CD4-positive, alpha-beta memory T cell (primary cell): ENCODE measurements around the gene CRACR2B. TPM values are rescaled to one million over a fixed set of nuclear protein-coding genes. Genes with fewer than 3 reads are reported as not detected.

Source experiments
- CTCF ChIA-PET: fragments of 350-600 bp; sonication (Branson Sonifier 250); formaldehyde crosslinking; loops from one replicate; lab custom pipeline; 2021; ENCODE audit warnings: inconsistent platforms; ENCODE audit not compliant: partially characterized antibody; lab: Charles Lee
- POLR2A ChIA-PET: fragments of 350-600 bp; sonication (Branson Sonifier 250); formaldehyde crosslinking; loops from one replicate; lab custom pipeline; 2021; ENCODE audit not compliant: partially characterized antibody; lab: Charles Lee
- DNase-seq, 5 donors: peaks; one replicate each; pipeline versions ENCODE4 v3.0.0 to v3.0.0-alpha.2; 2020 to 2022; ENCODE audit warnings: mixed read lengths in 1 of 5
- H3K27ac ChIP-seq: one replicate; pipeline ENCODE4 v1.7.0; 2013; ENCODE audit warnings: low read depth, low read length
- H3K27me3 ChIP-seq: 2 replicates; pipeline ENCODE4 v1.7.0; 2013; ENCODE audit warnings: mild to moderate bottlenecking, low read length, moderate library complexity; ENCODE audit not compliant: insufficient read depth
- H3K36me3 ChIP-seq: 2 replicates; pipeline ENCODE4 v1.7.0; 2013; ENCODE audit warnings: mild to moderate bottlenecking, low read length, moderate library complexity; ENCODE audit not compliant: insufficient read depth
- H3K4me1 ChIP-seq: 2 replicates; pipeline ENCODE4 v1.7.0; 2013; ENCODE audit warnings: mild to moderate bottlenecking, low read length, moderate library complexity; ENCODE audit not compliant: insufficient read depth
- H3K4me3 ChIP-seq, 2 donors: one replicate each; pipeline ENCODE4 v1.7.0; 2013; ENCODE audit warnings: low read length in 2 of 2, mild to moderate bottlenecking in 1 of 2
- H3K9me3 ChIP-seq, 2 donors: one replicate each; pipeline ENCODE4 v1.7.0; 2013; ENCODE audit warnings: low read length in 2 of 2, control low read depth in 1 of 2; ENCODE audit not compliant: control insufficient read depth in 1 of 2
- H3K27ac Mint-ChIP-seq, 7 donors: one replicate each; pipeline ENCODE4 v1.8.0; 2020 to 2021; ENCODE audit warnings: mixed read lengths in 7 of 7, mild to moderate bottlenecking in 6 of 7, inconsistent platforms in 3 of 7, moderate library complexity in 3 of 7
- H3K27me3 Mint-ChIP-seq, 2 donors: one replicate each; pipeline ENCODE4 v1.8.0; 2020 to 2021; ENCODE audit warnings: mixed read lengths in 2 of 2
- H3K36me3 Mint-ChIP-seq, 2 donors: one replicate each; pipeline ENCODE4 v1.8.0; 2020 to 2021; ENCODE audit warnings: mixed read lengths in 2 of 2, inconsistent platforms in 1 of 2, mild to moderate bottlenecking in 1 of 2
- H3K4me1 Mint-ChIP-seq, 4 donors: one replicate each; pipeline ENCODE4 v1.8.0; 2020 to 2021; ENCODE audit warnings: mixed read lengths in 4 of 4, mild to moderate bottlenecking in 1 of 4
- H3K4me3 Mint-ChIP-seq, 8 donors: one replicate each; pipeline ENCODE4 v1.8.0; 2020 to 2021; ENCODE audit warnings: mixed read lengths in 8 of 8, mild to moderate bottlenecking in 7 of 8, moderate library complexity in 6 of 8, inconsistent platforms in 3 of 8
- H3K9me3 Mint-ChIP-seq, 8 donors: one replicate each; pipeline ENCODE4 v1.8.0; 2020 to 2021; ENCODE audit warnings: mixed read lengths in 8 of 8, mild to moderate bottlenecking in 5 of 8, inconsistent platforms in 3 of 8, moderate library complexity in 1 of 8
- intact Hi-C: fragments of 100-400 bp; cut with micrococcal nuclease; formaldehyde crosslinking; loops from one replicate; pipeline ENCODE4 v1.15.1; 2023
- polyA plus RNA-seq, 2 donors: library from polyadenylated mRNA; unstranded; fragments of 300-500 nt; fragmentation: Illumina TruSeq; gene quantifications; one replicate each; pipeline ENCODE4 v1.2.3, GENCODE V29; 2021
- total RNA-seq, 2 experiments: library from RNA; stranded (reverse); gene quantifications; one replicate each; pipeline ENCODE4 v1.2.3, GENCODE V29; 2021

CRACR2B gene
- total RNA-seq (under 1 TPM in 1 of 2 experiments, not detected in 1; 0.55 TPM), polyA plus RNA-seq (not detected)

- H3K27me3 Mint-ChIP-seq: peaks cover 9 to 19% of the 10 kb centered on the region in 2 donors
- H3K27ac ChIP-seq: no peak within 1 kb of the TSS
- peaks cover 5 to 38% (median 22%) of the 10 kb centered on the region in 4 donors for H3K4me1 Mint-ChIP-seq
- no peaks in the 10 kb centered on the region for H3K9me3 Mint-ChIP-seq
- H3K36me3 ChIP-seq: peaks cover 5% of the 10 kb centered on the region
- peaks cover 3% of the 10 kb centered on the region for H3K27me3 ChIP-seq
- H3K36me3 Mint-ChIP-seq: peaks cover 8 to 9% of the 10 kb centered on the region in 2 donors
- H3K4me3 ChIP-seq: peak within 1 kb of the TSS in 1 of 2 donors; percentile 35
- H3K4me3 Mint-ChIP-seq: peak within 1 kb of the TSS; percentile 66 to 80 (median 75)
- DNase-seq: no peak
- ChIA-PET POLR2A (interaction anchor here (0.8 to 2.4 kb wide), 4 partner anchors 10 to 122 kb away, joined by 3 to 7 read pairs (median 4); partner anchors contain the start of genes EPS8L2 and RPLP2), CTCF (no interaction called here)
- intact Hi-C loops: no loop called here
- H3K9me3 ChIP-seq: no peaks in the 10 kb centered on the region
- peaks cover 53% of the 10 kb centered on the region for H3K4me1 ChIP-seq
- H3K27ac Mint-ChIP-seq: peak within 1 kb of the TSS in 2 of 7 donors; percentile 36 to 42
Observed at GRCh38 chr11:827897-828192, at the start of gene CRACR2B. Gene CRACR2B (plus strand): TSS chr11:827919. CDS start chr11:828608, 689 bp downstream.

GRCh38 chr11:778976-779954, 48.5 kb upstream of the CRACR2B start:
- CTCF ChIA-PET: no interaction called here
- H3K36me3 Mint-ChIP-seq: peaks cover 0 to 5% of the 10 kb centered on the region in 2 donors

GRCh38 chr11:779955-780532, 47.7 kb upstream of the CRACR2B start:
- DNase-seq: no peak
- POLR2A ChIA-PET: no interaction called here

More at GRCh38 chr11:778976-779954, 48.5 kb upstream of the CRACR2B start:
- H3K4me3 Mint-ChIP-seq: peak overlapping the region in 5 of 8 donors; percentile 9 to 63 (median 43)
- H3K27me3 Mint-ChIP-seq: no peaks in the 10 kb centered on the region
- Histone ChIP-seq H3K4me3 (no peak overlapping the region), H3K27me3 (no peaks in the 10 kb centered on the region), H3K27ac (no peak overlapping the region), H3K9me3 (no peaks in the 10 kb centered on the region), H3K36me3 (no peaks in the 10 kb centered on the region), H3K4me1 (peaks cover 32% of the 10 kb centered on the region)
- POLR2A ChIA-PET: interaction anchor here (0.6 to 3.6 kb wide), 2 partner anchors 17 to 32 kb away, joined by 3 to 23 read pairs; partner anchors contain the start of genes SLC25A22 and TALDO1
- intact Hi-C loops: no loop called here
- H3K4me1 Mint-ChIP-seq: peaks cover 2 to 36% (median 9%) of the 10 kb centered on the region in 4 donors
- peaks cover 0 to 2% (median 0%) of the 10 kb centered on the region in 8 donors for H3K9me3 Mint-ChIP-seq
- peak overlapping the region in 3 of 7 donors; percentile 30 to 60 (median 41) for H3K27ac Mint-ChIP-seq
- no peak for DNase-seq

GRCh38 chr11:782264-783174, 45.2 kb upstream of the CRACR2B start:
- Mint-ChIP-seq H3K4me3 (no peak overlapping the region), H3K36me3 (peaks cover 0 to 3% of the 10 kb centered on the region in 2 donors), H3K9me3 (peaks cover 0 to 2% (median 0%) of the 10 kb centered on the region in 8 donors), H3K4me1 (peaks cover 0 to 12% (median 5%) of the 10 kb centered on the region in 4 donors), H3K27me3 (no peaks in the 10 kb centered on the region), H3K27ac (no peak overlapping the region)
- POLR2A ChIA-PET: no interaction called here
- intact Hi-C loops: no loop called here
- peaks cover 12% of the 10 kb centered on the region for H3K4me1 ChIP-seq
- no peaks in the 10 kb centered on the region for H3K9me3 ChIP-seq
- CTCF ChIA-PET: interaction anchor here (2.4 to 3.6 kb wide), 2 partner anchors 10 to 14 kb away, joined by 6 to 9 read pairs; no protein-coding TSS in a partner anchor
- no peak overlapping the region for H3K27ac ChIP-seq
- H3K27me3 ChIP-seq: no peaks in the 10 kb centered on the region
- H3K4me3 ChIP-seq: no peak overlapping the region
- no peaks in the 10 kb centered on the region for H3K36me3 ChIP-seq
- DNase-seq: peak in 1 of 5 donors; percentile 22

More at GRCh38 chr11:779955-780532, 47.7 kb upstream of the CRACR2B start:
- Mint-ChIP-seq H3K4me3 (peak overlapping the region in 2 of 8 donors; percentile 17 to 43), H3K36me3 (peaks cover 0 to 7% of the 10 kb centered on the region in 2 donors), H3K4me1 (peaks cover 1 to 29% (median 9%) of the 10 kb centered on the region in 4 donors), H3K9me3 (peaks cover 0 to 2% (median 0%) of the 10 kb centered on the region in 8 donors), H3K27ac (no peak overlapping the region), H3K27me3 (no peaks in the 10 kb centered on the region)
- Histone ChIP-seq H3K36me3 (no peaks in the 10 kb centered on the region), H3K27me3 (no peaks in the 10 kb centered on the region), H3K4me3 (no peak overlapping the region), H3K27ac (no peak overlapping the region), H3K9me3 (no peaks in the 10 kb centered on the region), H3K4me1 (peaks cover 29% of the 10 kb centered on the region)
- intact Hi-C loops: no loop called here
- CTCF ChIA-PET: no interaction called here

- Histone ChIP-seq H3K4me1 (peaks cover 4% of the 10 kb centered on the region), H3K4me3 (no peak overlapping the region), H3K27me3 (no peaks in the 10 kb centered on the region), H3K36me3 (no peaks in the 10 kb centered on the region), H3K9me3 (no peaks in the 10 kb centered on the region), H3K27ac (no peak overlapping the region)
- POLR2A ChIA-PET: interaction anchor here (1.1 kb wide), 1 partner anchor 37 kb away, joined by 3 read pairs; no protein-coding TSS in a partner anchor
- H3K4me1 Mint-ChIP-seq: peaks cover 2 to 6% (median 4%) of the 10 kb centered on the region in 4 donors
- H3K9me3 Mint-ChIP-seq: peaks cover 0 to 2% (median 0%) of the 10 kb centered on the region in 8 donors
- DNase-seq: peak in 2 of 5 donors; percentile 22 to 27
- H3K36me3 Mint-ChIP-seq: peaks cover 0 to 3% of the 10 kb centered on the region in 2 donors
- intact Hi-C loops: no loop called here
- H3K27ac Mint-ChIP-seq: no peak overlapping the region
- CTCF ChIA-PET: interaction anchor here (2.4 to 3.6 kb wide), 2 partner anchors 9 to 13 kb away, joined by 6 to 9 read pairs; no protein-coding TSS in a partner anchor
- H3K4me3 Mint-ChIP-seq: no peak overlapping the region
- no peaks in the 10 kb centered on the region for H3K27me3 Mint-ChIP-seq
Observed at GRCh38 chr11:783581-784015, 44.1 kb upstream of the CRACR2B start.

- ChIA-PET CTCF (interaction anchor here (2.0 kb wide), 1 partner anchor 10 kb away, joined by 8 read pairs; no protein-coding TSS in a partner anchor), POLR2A (interaction anchor here (2.7 kb wide), 1 partner anchor 10 kb away, joined by 13 read pairs; no protein-coding TSS in a partner anchor)
- no peak overlapping the region for H3K27ac Mint-ChIP-seq
- H3K4me3 Mint-ChIP-seq: peak overlapping the region in 1 of 8 donors; percentile 30
- intact Hi-C loops: no loop called here
- Histone ChIP-seq H3K36me3 (no peaks in the 10 kb centered on the region), H3K4me3 (no peak overlapping the region), H3K27ac (no peak overlapping the region), H3K27me3 (peaks cover 4% of the 10 kb centered on the region), H3K4me1 (peaks cover 5% of the 10 kb centered on the region), H3K9me3 (no peaks in the 10 kb centered on the region)
- peaks cover 0 to 6% (median 2%) of the 10 kb centered on the region in 4 donors for H3K4me1 Mint-ChIP-seq
- no peaks in the 10 kb centered on the region for H3K27me3 Mint-ChIP-seq
- no peaks in the 10 kb centered on the region for H3K9me3 Mint-ChIP-seq
- peaks cover 0 to 6% of the 10 kb centered on the region in 2 donors for H3K36me3 Mint-ChIP-seq
- DNase-seq: no peak
Observed at GRCh38 chr11:786235-787083, 41.3 kb upstream of the CRACR2B start.
